Testis (tissue), 2 donors: ENCODE measurements around the gene RIPK3.

ENCODE experiments used
- POLR2A ChIP-seq: fragments of 450-650 bp; IDR thresholded peaks from one replicate; pipeline ENCODE4 v1.6.1; 2017; ENCODE audit warnings: antibody characterized with exemption, mild to moderate bottlenecking, moderate library complexity
- TF ChIP-seq, protein P1 (sequence below), 3 experiments: fragments of 450-650 bp in 2 of 3; fragments of 200-600 bp in 1 of 3; sonication (generic) in 1 of 3; IDR thresholded peaks; one replicate each; pipeline ENCODE4 v1.5.1; 2016 to 2019; ENCODE audit warnings: antibody characterized with exemption in 3 of 3, mild to moderate bottlenecking in 2 of 3, moderate library complexity in 1 of 3

DNA sequence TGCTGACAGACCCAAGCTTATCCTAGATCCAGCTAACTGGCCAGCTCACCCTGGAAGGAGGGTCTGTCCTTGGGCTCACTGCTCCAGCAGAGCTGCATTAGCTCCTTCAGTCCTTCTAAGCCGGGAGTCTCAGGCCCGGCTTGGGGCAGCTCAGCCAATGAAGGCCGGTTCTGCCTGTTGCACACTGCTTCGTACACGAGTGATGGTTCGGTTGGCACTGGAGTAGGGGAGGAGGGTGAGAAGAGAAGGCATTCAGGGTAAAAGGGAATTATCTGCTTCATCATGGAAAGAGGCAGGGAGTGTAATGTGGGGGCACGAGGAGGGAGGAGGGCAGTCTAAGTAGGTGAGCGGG is 2.0 kb downstream of the RIPK3 start:
- TF ChIP-seq, protein P1, sequence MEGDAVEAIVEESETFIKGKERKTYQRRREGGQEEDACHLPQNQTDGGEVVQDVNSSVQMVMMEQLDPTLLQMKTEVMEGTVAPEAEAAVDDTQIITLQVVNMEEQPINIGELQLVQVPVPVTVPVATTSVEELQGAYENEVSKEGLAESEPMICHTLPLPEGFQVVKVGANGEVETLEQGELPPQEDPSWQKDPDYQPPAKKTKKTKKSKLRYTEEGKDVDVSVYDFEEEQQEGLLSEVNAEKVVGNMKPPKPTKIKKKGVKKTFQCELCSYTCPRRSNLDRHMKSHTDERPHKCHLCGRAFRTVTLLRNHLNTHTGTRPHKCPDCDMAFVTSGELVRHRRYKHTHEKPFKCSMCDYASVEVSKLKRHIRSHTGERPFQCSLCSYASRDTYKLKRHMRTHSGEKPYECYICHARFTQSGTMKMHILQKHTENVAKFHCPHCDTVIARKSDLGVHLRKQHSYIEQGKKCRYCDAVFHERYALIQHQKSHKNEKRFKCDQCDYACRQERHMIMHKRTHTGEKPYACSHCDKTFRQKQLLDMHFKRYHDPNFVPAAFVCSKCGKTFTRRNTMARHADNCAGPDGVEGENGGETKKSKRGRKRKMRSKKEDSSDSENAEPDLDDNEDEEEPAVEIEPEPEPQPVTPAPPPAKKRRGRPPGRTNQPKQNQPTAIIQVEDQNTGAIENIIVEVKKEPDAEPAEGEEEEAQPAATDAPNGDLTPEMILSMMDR (IDR thresholded peaks at IDR 0.05) = no peak
- no peak for TF ChIP-seq POLR2A
